Activated effector memory CD4-positive, alpha-beta T cell treated with Interleukin-2 at 50 U/mL for 16 hours (primary cell): ENCODE results near the gene CASKIN1.

Experiments
- DNase-seq: peaks from one replicate; pipeline ENCODE4 v3.0.0-alpha.2; 2020

Gene CASKIN1

GRCh38 chr16:2173916-2174315 is 22.5 kb downstream of the CASKIN1 start:
- DNase-seq, result no peak

- DNase-seq, result no peak
Observed at GRCh38 chr16:2173366-2173765, 23.0 kb downstream of the CASKIN1 start.

- no peak for DNase-seq
Observed at GRCh38 chr16:2172688-2173335, 23.6 kb downstream of the CASKIN1 start.

GRCh38 chr16:2171601-2172178 is 24.7 kb downstream of the CASKIN1 start:
- no peak for DNase-seq

GRCh38 chr16:2170587-2171435 is 25.6 kb downstream of the CASKIN1 start:
- DNase-seq, result no peak

GRCh38 chr16:2170080-2170479 is 26.3 kb downstream of the CASKIN1 start:
- DNase-seq, result no peak

GRCh38 chr16:2167068-2167638 is 29.3 kb downstream of the CASKIN1 start:
- DNase-seq, result no peak

GRCh38 chr16:2166263-2167067 is 29.9 kb downstream of the CASKIN1 start:
- DNase-seq, result no peak

- DNase-seq, result no peak
Observed at GRCh38 chr16:2165861-2166260, 30.5 kb downstream of the CASKIN1 start.

- peak; percentile 19 for DNase-seq
Observed at GRCh38 chr16:2163211-2163881, 33.1 kb downstream of the CASKIN1 start.

GRCh38 chr16:2162676-2163118 is 33.7 kb downstream of the CASKIN1 start:
- no peak for DNase-seq

GRCh38 chr16:2161911-2162310 is 34.5 kb downstream of the CASKIN1 start:
- DNase-seq, result no peak

GRCh38 chr16:2160915-2161551 is 35.4 kb downstream of the CASKIN1 start:
- DNase-seq, result no peak

GRCh38 chr16:2159175-2159838 is 37.1 kb downstream of the CASKIN1 start:
- DNase-seq, result no peak

GRCh38 chr16:2158262-2158638 is 38.2 kb downstream of the CASKIN1 start:
- DNase-seq, result no peak

- DNase-seq, result no peak
Observed at GRCh38 chr16:2157480-2158261, 38.7 kb downstream of the CASKIN1 start.

- no peak for DNase-seq
Observed at GRCh38 chr16:2156849-2157224, 39.6 kb downstream of the CASKIN1 start.

- DNase-seq, result no peak
Observed at GRCh38 chr16:2155977-2156848, 40.2 kb downstream of the CASKIN1 start.
